ENCODE data around the gene CPXM2. TPM values are rescaled to one million over a fixed set of nuclear protein-coding genes. Genes with fewer than 3 reads are reported as not detected.

Gene CPXM2
- total RNA-seq, 2 donors from 2014 or later, result 1.4 to 1.9 TPM

- Histone ChIP-seq H3K27me3 (ENCODE audit: control insufficient read depth, insufficient read depth, low read length, poor library complexity, severe bottlenecking) (no peaks in the 10 kb centered on the region), H3K4me3 (ENCODE audit: low read length) (no peak overlapping the region), H3K4me1 (ENCODE audit: control insufficient read depth, insufficient read depth, low read length) (no peaks in the 10 kb centered on the region), H3K9me3 (ENCODE audit: control insufficient read depth, low read length) (no peaks in the 10 kb centered on the region), H3K27ac (ENCODE audit: low read depth, low read length) (no peak overlapping the region), H3K36me3 (ENCODE audit: control insufficient read depth, insufficient read depth, low read length) (no peaks in the 10 kb centered on the region), H3K9ac (ENCODE audit: extremely low read depth, low read length, poor library complexity, severe bottlenecking) (no peak overlapping the region)
- peaks cover 2% of the 10 kb centered on the region for H3K4me1 Mint-ChIP-seq
- WGBS, 2 experiments (ENCODE audit: insufficient coverage in 1 of 2, insufficient read length in 1 of 2), result 91 to 95% methylated on average over 6 to 8 of the region's 8 CpGs
- peaks cover 7% of the 10 kb centered on the region for H3K27me3 Mint-ChIP-seq (ENCODE audit: insufficient read depth)
- TF ChIP-seq CTCF (conservative IDR thresholded peaks at IDR 0.05), result no peak
- DNase-seq, result peak; percentile 36
- H3K36me3 Mint-ChIP-seq (ENCODE audit: low read depth), result no peaks in the 10 kb centered on the region
- H3K4me3 Mint-ChIP-seq, result no peak overlapping the region
- no peak overlapping the region for H3K27ac Mint-ChIP-seq
- H3K9me3 Mint-ChIP-seq, result no peaks in the 10 kb centered on the region
Observed at GRCh38 chr10:123704076-123704475, 187.5 kb downstream of the CPXM2 start.

GRCh38 chr10:123703195-123703790 lies 188.3 kb downstream of the CPXM2 start:
- Histone ChIP-seq H3K36me3 (ENCODE audit: control insufficient read depth, insufficient read depth, low read length) (no peaks in the 10 kb centered on the region), H3K27ac (ENCODE audit: low read depth, low read length) (no peak overlapping the region), H3K4me1 (ENCODE audit: control insufficient read depth, insufficient read depth, low read length) (no peaks in the 10 kb centered on the region), H3K9me3 (ENCODE audit: control insufficient read depth, low read length) (no peaks in the 10 kb centered on the region), H3K9ac (ENCODE audit: extremely low read depth, low read length, poor library complexity, severe bottlenecking) (no peak overlapping the region), H3K4me3 (ENCODE audit: low read length) (no peak overlapping the region), H3K27me3 (ENCODE audit: control insufficient read depth, insufficient read depth, low read length, poor library complexity, severe bottlenecking) (no peaks in the 10 kb centered on the region)
- peaks cover 2% of the 10 kb centered on the region for H3K4me1 Mint-ChIP-seq
- H3K36me3 Mint-ChIP-seq (ENCODE audit: low read depth), result no peaks in the 10 kb centered on the region
- TF ChIP-seq CTCF (conservative IDR thresholded peaks at IDR 0.05), result peak; percentile 43
- H3K27ac Mint-ChIP-seq, result no peak overlapping the region
- H3K4me3 Mint-ChIP-seq, result no peak overlapping the region
- H3K27me3 Mint-ChIP-seq (ENCODE audit: insufficient read depth), result peaks cover 4% of the 10 kb centered on the region
- 83 to 94% methylated on average over 2 to 6 of the region's 6 CpGs for WGBS, 2 experiments (ENCODE audit: insufficient coverage in 1 of 2, insufficient read length in 1 of 2)
- H3K9me3 Mint-ChIP-seq, result no peaks in the 10 kb centered on the region
- peak; percentile 46 for DNase-seq

Other genes with a start within 250 kb of the CPXM2 start
- not detected for gene GPR26, start 225.5 kb downstream of the CPXM2 start, total RNA-seq
- gene CHST15, start 201.8 kb upstream of the CPXM2 start, total RNA-seq, result 10 to 100 TPM in 1 of 2 donors, 1 to 10 TPM in 1; 7.5 to 14.9 TPM

All from endodermal cell (in vitro differentiated cells).